ENCODE measurements around the gene THAP4.

THAP4 gene

DNA sequence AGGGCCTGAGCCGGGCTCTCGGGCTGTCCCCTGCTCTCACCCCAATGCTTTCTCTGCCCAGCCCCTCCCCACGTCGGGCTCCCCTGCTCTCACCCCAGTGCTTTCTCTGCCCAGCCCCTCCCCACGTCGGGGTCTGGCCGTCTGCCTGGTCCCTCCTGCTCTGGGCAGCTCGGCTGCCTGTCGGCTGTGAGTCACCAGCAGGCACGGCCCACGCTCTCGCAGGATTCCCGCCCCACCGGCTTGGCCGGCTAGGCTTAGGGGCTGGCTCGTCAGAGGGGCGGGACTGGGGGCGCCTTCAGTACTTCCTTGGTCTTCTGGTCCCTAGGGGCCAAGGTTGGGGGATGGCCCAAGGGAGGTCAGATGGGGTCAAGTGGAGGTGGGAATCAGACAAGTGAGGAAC is 75.1 kb downstream of the THAP4 start:
- DNase-seq, result no peak

DNA sequence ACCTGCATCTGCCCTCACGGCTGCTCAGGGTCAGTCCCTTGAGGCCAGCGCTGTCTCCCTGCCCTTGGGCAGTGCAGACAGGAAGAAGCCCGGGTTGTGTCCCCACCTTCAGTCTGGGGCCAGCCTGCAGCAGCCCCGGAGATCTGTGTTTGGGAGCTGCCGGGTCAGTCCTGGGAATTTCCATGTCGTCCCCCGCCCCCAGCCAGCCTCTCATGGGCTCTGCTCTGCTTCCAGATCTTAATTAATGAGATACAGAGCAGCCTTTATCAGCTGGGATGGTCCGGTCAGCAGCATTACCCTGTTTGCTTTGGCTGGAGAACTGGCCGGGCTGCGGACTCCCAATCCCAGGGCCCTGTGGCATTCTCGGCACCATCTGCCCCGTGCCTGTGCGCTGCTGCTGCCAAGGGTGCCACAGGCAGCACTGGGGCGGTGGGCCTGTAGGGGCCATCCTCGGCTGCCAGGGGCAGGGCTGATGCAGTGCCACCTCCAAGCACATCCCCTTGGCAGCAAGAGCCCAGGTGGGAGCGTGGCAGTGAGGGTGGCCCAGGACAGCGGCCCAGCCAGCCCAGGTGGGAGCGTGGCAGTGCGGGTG is 76.0 kb downstream of the THAP4 start:
- DNase-seq, result no peak

GRCh38 chr2:241560162-241560882 is 76.6 kb downstream of the THAP4 start:
- DNase-seq, result no peak

DNA sequence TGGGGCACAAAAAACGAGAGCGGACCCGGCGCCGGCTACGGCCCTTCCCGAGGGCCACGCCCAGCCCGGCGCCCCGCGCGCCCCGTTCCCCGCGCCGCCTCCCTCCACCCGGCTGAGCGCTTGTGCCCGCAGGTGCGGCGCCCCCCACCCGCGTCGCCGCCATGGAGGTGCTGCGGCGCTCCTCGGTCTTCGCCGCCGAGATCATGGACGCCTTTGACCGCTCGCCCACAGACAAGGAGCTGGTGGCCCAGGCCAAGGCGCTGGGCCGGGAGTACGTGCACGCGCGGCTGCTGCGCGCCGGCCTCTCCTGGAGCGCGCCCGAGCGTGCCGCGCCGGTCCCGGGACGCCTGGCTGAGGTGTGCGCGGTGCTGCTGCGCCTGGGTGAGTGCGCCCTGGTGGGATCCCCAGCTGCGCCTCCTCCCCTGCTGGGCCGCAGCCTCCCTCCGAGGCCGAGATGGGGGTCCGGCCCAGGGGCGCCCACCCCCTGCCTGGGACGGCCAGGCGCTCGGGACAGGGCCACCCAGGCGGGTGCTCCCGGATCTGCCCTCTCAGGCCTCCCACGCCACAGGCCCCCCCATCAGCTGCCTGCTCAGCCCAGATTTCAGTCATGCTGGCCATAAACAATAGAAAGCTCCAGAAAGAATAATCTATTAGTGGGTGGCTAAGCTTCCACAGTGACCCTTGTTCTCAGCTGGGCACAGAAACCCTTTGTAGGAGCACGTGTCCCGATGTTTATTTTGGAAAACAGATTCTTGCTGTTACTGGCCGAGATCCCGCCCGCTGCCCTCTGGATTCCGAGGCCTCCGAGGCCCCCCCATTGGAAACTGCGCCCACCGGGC is 77.4 kb downstream of the THAP4 start:
- no peak for DNase-seq

GRCh38 chr2:241558532-241559322 is 78.2 kb downstream of the THAP4 start, which contains the start of gene BOK:
Gene BOK (plus strand): TSS chr2:241558745. CDS start chr2:241559484, 739 bp downstream.
- DNase-seq, result no peak

DNA sequence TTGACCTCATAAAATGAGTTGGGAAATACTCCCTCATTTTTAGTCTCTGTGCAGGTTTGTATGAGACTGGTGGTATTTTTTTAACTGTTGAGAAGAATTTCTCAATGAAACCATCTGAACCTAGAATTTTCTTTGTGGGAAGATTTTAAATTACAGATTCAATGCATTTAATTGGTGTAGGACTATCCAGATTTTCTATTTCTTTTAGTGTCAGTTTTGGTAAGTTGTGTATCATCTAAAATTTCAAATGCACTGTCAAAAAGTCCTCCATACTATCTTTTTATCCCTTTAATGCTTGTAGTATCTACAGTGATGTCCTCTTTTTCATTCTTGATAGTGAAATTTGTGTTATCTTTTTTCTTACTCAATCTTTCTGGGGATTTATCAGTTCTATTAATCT is 80.2 kb downstream of the THAP4 start:
- no peak for DNase-seq

DNA sequence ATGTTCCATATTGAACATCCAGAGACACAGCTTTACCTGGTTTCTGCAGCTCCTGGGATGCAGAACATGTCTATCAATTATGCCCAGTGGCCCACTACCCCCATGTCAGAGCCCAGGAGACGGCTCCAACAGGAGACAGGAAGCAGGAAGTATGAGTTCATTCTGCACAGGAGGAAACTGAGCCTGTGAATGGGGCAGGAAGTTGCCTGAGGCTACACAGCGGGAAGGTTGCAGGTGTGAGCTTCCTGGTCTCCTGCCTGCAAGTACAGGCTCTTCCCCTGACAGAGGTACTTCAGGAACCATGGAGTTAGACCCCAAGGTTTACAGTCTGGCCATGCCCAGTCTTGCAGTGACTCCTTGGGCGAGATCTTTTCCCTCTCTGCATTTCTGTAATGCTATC is 81.2 kb downstream of the THAP4 start:
- no peak for DNase-seq

DNA sequence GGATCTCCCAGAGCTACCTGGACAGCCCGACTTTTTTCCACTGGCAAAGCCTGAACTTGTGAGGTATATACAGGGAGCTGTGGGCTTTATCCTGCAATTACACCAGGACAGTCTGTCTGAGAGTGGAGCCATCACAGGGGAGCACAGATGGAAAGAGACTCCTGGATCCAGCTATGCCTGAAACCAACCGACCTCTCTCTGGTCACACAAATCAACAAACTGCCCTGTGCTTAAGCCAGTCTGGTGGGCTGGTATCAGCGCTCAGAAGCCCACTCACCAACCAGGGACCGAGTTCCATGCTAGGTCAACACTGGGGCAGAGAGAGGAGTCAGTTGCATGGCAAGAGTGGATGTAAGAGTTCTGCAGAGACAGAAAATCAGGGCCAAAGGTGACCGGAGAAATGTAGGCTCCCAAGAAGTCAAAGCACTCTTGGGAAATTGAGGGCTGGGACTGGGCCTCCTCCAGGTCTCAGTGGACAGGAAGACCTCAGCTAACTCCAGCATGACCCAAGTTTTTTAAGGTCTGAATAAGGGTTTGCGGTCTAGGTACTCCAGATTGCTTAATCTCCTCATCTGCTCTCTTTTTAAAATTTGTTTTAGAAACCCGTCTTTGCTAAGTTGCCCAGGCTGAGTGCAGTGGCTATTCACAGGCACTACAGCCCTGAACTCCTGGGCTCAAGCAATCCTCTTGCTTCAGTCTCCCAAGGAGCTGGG is 82.2 kb downstream of the THAP4 start:
- no peak for DNase-seq

DNA sequence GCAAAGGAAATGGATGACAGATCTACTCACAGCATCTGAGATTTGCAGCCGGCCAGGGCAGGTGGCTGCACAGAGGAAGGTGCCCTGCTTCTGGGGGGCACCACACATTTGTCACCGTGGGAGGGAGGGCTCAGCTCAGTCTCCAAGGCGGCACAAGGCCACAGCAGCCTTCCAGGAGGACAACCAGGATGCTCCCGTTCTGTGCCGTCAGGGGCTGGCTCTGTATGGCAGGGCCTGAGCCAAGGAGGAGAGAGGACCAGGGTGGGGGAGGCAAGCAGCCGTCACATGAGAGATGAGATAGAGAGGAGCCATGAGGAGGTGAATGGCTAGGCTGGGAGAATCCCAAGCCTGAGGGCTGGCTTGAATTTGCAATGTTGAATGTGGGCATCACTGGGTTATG is 83.0 kb downstream of the THAP4 start:
- no peak for DNase-seq

DNA sequence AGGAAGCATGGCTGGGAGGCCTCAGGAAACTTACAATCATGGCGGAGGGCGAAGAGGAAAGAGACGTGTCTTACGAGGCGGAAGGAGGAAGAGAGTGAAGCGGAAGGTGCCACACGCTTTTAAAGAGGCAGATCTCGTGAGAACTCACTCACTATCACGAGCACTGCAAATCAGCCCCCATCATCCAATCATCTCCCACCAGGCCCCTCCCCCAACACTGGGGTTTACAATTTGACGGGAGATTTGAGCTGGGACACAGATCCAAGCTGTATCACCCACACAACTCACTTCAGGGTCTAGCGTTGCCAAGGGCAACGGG is 83.5 kb downstream of the THAP4 start:
- DNase-seq, result no peak

- DNase-seq, result no peak
These were observed 84.8 kb downstream of the THAP4 start for GRCh38 chr2:241551998-241552737.

GRCh38 chr2:241551599-241551997 is 85.4 kb downstream of the THAP4 start:
- DNase-seq, result no peak

GRCh38 chr2:241550616-241551580 is 86.1 kb downstream of the THAP4 start:
- no peak for DNase-seq

GRCh38 chr2:241548451-241548835 is 88.5 kb downstream of the THAP4 start:
- no peak for DNase-seq

- no peak for DNase-seq
These were observed 89.0 kb downstream of the THAP4 start for GRCh38 chr2:241547781-241548450.

- no peak for DNase-seq
These were observed 90.0 kb downstream of the THAP4 start for GRCh38 chr2:241546771-241547498.

GRCh38 chr2:241545523-241546473 is 91.2 kb downstream of the THAP4 start:
- DNase-seq, result no peak

- no peak for DNase-seq
These were observed 91.9 kb downstream of the THAP4 start for GRCh38 chr2:241545106-241545505.
